Keratinocyte (primary cell): ENCODE results near the gene DGKI. TPM values are rescaled to one million over a fixed set of nuclear protein-coding genes. Genes with fewer than 3 reads are reported as not detected.

ENCODE experiments used
- DNase-seq: peaks from one replicate; pipeline ENCODE4 v3.0.0-alpha.2; 2011; ENCODE audit warnings: low read depth, missing footprints, low spot score
- FAIRE-seq: peaks from 2 replicates; lab custom pipeline; 2011; peaks lifted over from hg19 to GRCh38; lab: Jason Lieb, UNC
- H2AFZ ChIP-seq: 2 replicates; pipeline ENCODE4 v1.6.0; 2012; ENCODE audit warnings: low read length, control low read depth, inconsistent platforms; ENCODE audit not compliant: control insufficient read depth
- H3K27ac ChIP-seq: 2 replicates; pipeline ENCODE4 v1.5.1; 2011; ENCODE audit warnings: low read length; ENCODE audit not compliant: control insufficient read depth, insufficient read depth
- H3K27me3 ChIP-seq: 3 replicates; pipeline ENCODE4 v1.6.0; 2011; ENCODE audit warnings: low read length; ENCODE audit not compliant: control insufficient read depth, insufficient read depth; ENCODE audit errors: extremely low read depth
- H3K36me3 ChIP-seq, 2 experiments: 2 replicates in 1 of 2; 3 replicates in 1 of 2; pipeline ENCODE4 v1.5.1; 2011; ENCODE audit warnings: low read length in 2 of 2, mild to moderate bottlenecking in 1 of 2; ENCODE audit not compliant: control insufficient read depth in 2 of 2, insufficient read depth in 2 of 2; ENCODE audit errors: extremely low read depth in 1 of 2
- H3K4me1 ChIP-seq: 3 replicates; pipeline ENCODE4 v1.5.1; 2011; ENCODE audit warnings: low read length; ENCODE audit not compliant: control insufficient read depth, insufficient read depth; ENCODE audit errors: extremely low read depth
- H3K4me2 ChIP-seq: 3 replicates; pipeline ENCODE4 v1.6.0; 2011; ENCODE audit warnings: low read depth, low read length; ENCODE audit not compliant: control insufficient read depth, insufficient read depth; ENCODE audit errors: extremely low read depth
- H3K4me3 ChIP-seq, 3 experiments: fragments of 200-600 bp in 1 of 3; sonication (generic) in 1 of 3; 2 replicates in 2 of 3; 3 replicates in 1 of 3; pipeline ENCODE4 v1.5.1; 2011 to 2016; ENCODE audit warnings: low read length in 3 of 3, mild to moderate bottlenecking in 3 of 3, control low read depth in 2 of 3, inconsistent platforms in 1 of 3, low read depth in 1 of 3, mixed read lengths in 1 of 3, mixed run types in 1 of 3, moderate library complexity in 1 of 3; ENCODE audit not compliant: control insufficient read depth in 2 of 3, insufficient read depth in 2 of 3; ENCODE audit errors: extremely low read depth in 1 of 3
- H3K79me2 ChIP-seq: 2 replicates; pipeline ENCODE4 v1.6.0; 2012; ENCODE audit warnings: low read length; ENCODE audit not compliant: control insufficient read depth, insufficient read depth
- H3K9ac ChIP-seq: 3 replicates; pipeline ENCODE4 v1.6.0; 2011; ENCODE audit warnings: low read length; ENCODE audit not compliant: control insufficient read depth, insufficient read depth; ENCODE audit errors: extremely low read depth
- H3K9me1 ChIP-seq: 3 replicates; pipeline ENCODE4 v1.6.0; 2011; ENCODE audit warnings: low read length; ENCODE audit not compliant: control insufficient read depth, insufficient read depth; ENCODE audit errors: extremely low read depth
- H3K9me3 ChIP-seq: 2 replicates; pipeline ENCODE4 v1.5.1; 2012; ENCODE audit warnings: low read depth, low read length; ENCODE audit not compliant: control insufficient read depth
- H4K20me1 ChIP-seq: 3 replicates; pipeline ENCODE4 v1.6.0; 2011; ENCODE audit warnings: low read length; ENCODE audit not compliant: control insufficient read depth, insufficient read depth; ENCODE audit errors: extremely low read depth
- EZH2 ChIP-seq: IDR thresholded peaks from one replicate; pipeline ENCODE4 v1.6.1; 2012; ENCODE audit warnings: inconsistent platforms, mild to moderate bottlenecking, low read length, moderate library complexity
- dilution Hi-C: fragments of 300-500 bp; cut with MboI; formaldehyde crosslinking; loops from one replicate; pipeline ENCODE4 v1.7.0; 2020; ENCODE audit warnings: low sequenced_read_pairs; ENCODE audit not compliant: extremely low pct_ligation_motif_present
- polyA plus RNA-seq, 5 experiments: library from polyadenylated mRNA; depleted of rRNA in 3 of 5; stranded (reverse) in 3 of 5; stranded (forward) in 1 of 5; unstranded in 1 of 5; fragments of >200 nt; gene quantifications; 1 replicate in 1 of 5; 2 replicates in 3 of 5; 3 replicates in 1 of 5; pipeline versions ENCODE4 v1.2.1 to v1.2.3, GENCODE V29; 2011 to 2012; ENCODE audit warnings: missing spikeins in 2 of 5, low read depth in 1 of 5, low replicate concordance in 1 of 5
- TF ChIP-seq, protein P1 (sequence below), 3 experiments: IDR thresholded peaks in 1 of 3; conservative IDR thresholded peaks in 1 of 3; optimal IDR thresholded peaks in 1 of 3; 2 replicates in 2 of 3; 3 replicates in 1 of 3; pipeline versions ENCODE3 to v1.5.1; 2011; ENCODE audit warnings: low read length in 3 of 3, mild to moderate bottlenecking in 3 of 3, moderate library complexity in 2 of 3, control low read depth in 1 of 3, inconsistent platforms in 1 of 3; ENCODE audit not compliant: insufficient read depth in 2 of 3; ENCODE audit errors: extremely low read depth in 1 of 3

Gene DGKI
- polyA plus RNA-seq, 1 donor (not counting 4 experiments of a cell fraction or from before 2014, with no cell fraction given) = 0.14 TPM

DNA sequence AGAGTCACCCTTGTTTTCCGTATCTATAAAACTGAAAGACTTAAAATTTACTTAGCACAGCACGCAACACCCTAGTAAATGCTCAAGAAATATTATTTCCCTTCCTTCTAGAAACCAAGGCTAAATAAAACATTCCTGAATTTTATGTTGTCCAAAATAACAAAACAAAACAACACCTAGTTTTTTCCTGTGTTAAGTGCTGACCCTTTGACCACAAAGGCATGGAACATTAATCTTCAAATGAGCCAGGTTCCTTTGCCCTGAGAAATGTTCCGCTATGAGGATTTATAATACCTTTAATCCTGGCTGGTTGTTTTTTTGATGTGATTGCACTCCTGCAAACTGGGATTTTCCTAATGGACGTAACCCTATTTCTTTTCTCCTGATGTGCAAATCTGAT lies 29.0 kb upstream of the DGKI start:
- dilution Hi-C loops = no loop called here
- TF ChIP-seq, protein P1, sequence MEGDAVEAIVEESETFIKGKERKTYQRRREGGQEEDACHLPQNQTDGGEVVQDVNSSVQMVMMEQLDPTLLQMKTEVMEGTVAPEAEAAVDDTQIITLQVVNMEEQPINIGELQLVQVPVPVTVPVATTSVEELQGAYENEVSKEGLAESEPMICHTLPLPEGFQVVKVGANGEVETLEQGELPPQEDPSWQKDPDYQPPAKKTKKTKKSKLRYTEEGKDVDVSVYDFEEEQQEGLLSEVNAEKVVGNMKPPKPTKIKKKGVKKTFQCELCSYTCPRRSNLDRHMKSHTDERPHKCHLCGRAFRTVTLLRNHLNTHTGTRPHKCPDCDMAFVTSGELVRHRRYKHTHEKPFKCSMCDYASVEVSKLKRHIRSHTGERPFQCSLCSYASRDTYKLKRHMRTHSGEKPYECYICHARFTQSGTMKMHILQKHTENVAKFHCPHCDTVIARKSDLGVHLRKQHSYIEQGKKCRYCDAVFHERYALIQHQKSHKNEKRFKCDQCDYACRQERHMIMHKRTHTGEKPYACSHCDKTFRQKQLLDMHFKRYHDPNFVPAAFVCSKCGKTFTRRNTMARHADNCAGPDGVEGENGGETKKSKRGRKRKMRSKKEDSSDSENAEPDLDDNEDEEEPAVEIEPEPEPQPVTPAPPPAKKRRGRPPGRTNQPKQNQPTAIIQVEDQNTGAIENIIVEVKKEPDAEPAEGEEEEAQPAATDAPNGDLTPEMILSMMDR (optimal IDR thresholded peaks at IDR 0.05 in 1 of 3, IDR thresholded peaks at IDR 0.05 in 1 of 3, conservative IDR thresholded peaks at IDR 0.05 in 1 of 3; ENCODE audit: extremely low read depth in 1 of 3, insufficient read depth in 2 of 3, low read length in 3 of 3) = no peak
- TF ChIP-seq EZH2 = no peak
- no peaks in the 10 kb centered on the region for H4K20me1 ChIP-seq
- no peak overlapping the region for H2AFZ ChIP-seq
- H3K27me3 ChIP-seq = no peaks in the 10 kb centered on the region
- no peaks in the 10 kb centered on the region for H3K79me2 ChIP-seq
- H3K36me3 ChIP-seq = peaks cover 0 to 7% of the 10 kb centered on the region in 2 experiments
- FAIRE-seq = no peak
- no peak for DNase-seq
- H3K9me1 ChIP-seq = no peaks in the 10 kb centered on the region
- no peak overlapping the region for H3K9ac ChIP-seq
- H3K4me1 ChIP-seq = peaks cover 18% of the 10 kb centered on the region
- H3K4me2 ChIP-seq = no peak overlapping the region
- H3K4me3 ChIP-seq = no peak overlapping the region
- no peaks in the 10 kb centered on the region for H3K9me3 ChIP-seq
- no peak overlapping the region for H3K27ac ChIP-seq

DNA sequence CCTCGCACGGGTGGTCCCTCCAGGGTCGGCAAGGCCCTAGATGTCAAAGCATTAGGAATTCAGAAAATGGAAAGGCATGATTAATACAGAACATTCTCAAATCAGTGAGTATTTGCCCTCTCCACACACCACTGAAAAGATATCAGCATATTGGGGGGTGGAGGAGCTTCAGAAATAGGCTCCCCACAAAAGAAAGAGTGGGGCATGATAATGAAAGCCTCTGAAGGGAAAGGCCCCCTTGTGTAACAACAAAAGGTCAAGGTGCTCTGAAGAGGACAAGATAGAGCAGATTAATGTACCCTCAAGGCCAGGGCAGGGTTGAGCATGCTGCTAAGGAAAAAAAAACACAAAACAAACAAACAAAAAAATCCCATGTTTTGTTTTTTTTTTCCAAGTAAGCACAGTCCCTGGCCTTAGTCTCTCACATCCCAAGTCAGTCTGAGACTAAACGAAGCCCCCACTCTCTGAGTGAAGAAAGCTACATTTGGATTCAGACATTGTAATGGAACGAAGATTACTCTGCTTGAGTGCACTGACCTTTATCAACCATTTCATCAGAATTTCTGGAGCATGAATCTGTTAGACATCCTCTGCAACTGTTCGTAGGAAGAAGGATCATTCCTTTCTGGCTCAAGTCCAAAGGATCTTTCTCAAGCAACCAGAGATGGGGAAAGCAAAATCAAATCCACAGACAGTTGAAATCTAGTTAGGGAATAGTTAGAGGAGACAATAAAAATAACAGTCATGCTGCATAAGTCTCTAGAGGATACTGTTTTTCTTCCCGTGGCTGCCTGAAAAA lies 27.4 kb upstream of the DGKI start:
- H3K9me3 ChIP-seq = no peaks in the 10 kb centered on the region
- FAIRE-seq = no peak
- TF ChIP-seq, protein P1 (optimal IDR thresholded peaks at IDR 0.05 in 1 of 3, IDR thresholded peaks at IDR 0.05 in 1 of 3, conservative IDR thresholded peaks at IDR 0.05 in 1 of 3; ENCODE audit: extremely low read depth in 1 of 3, insufficient read depth in 2 of 3, low read length in 3 of 3) = no peak
- no peak for TF ChIP-seq EZH2
- H3K79me2 ChIP-seq = no peaks in the 10 kb centered on the region
- no peak overlapping the region for H3K4me3 ChIP-seq
- dilution Hi-C loops = no loop called here
- no peaks in the 10 kb centered on the region for H3K27me3 ChIP-seq
- no peak overlapping the region for H3K9ac ChIP-seq
- no peak for DNase-seq
- peaks cover 2% of the 10 kb centered on the region for H3K4me1 ChIP-seq
- peaks cover 0 to 7% of the 10 kb centered on the region in 2 experiments for H3K36me3 ChIP-seq
- H4K20me1 ChIP-seq = no peaks in the 10 kb centered on the region
- H3K4me2 ChIP-seq = no peak overlapping the region
- no peaks in the 10 kb centered on the region for H3K9me1 ChIP-seq
- H3K27ac ChIP-seq = no peak overlapping the region
- H2AFZ ChIP-seq = no peak overlapping the region
